Esophagus mucosa (tissue), 1 donor: ENCODE data around the gene SP4. TPM values are rescaled to one million over a fixed set of nuclear protein-coding genes. Genes with fewer than 3 reads are reported as not detected.
"Not testable (repeated sequence)": the region's sequence is repeated elsewhere in the genome, so short reads cannot be mapped to it uniquely, and the experiment has no call there.

ENCODE experiments used
- ATAC-seq: fragments of 200-7000 bp; cut with Tn5 transposase; one replicate; pipeline ENCODE4 v1.9.1; 2020
- total RNA-seq: library from RNA; stranded (reverse); gene quantifications from one replicate; pipeline ENCODE4 v1.2.4, GENCODE V29; 2023
- donor health status: DM: yes; HTN: yes; CAD: no.

Gene SP4
- total RNA-seq, 1 donor from 2014 or later, result 2.6 TPM

- ATAC-seq, result not testable (repeated sequence)
These were observed 104.6 kb downstream of the SP4 start for GRCh38 chr7:21532485-21532884.

GRCh38 chr7:21533646-21534045 lies 105.8 kb downstream of the SP4 start:
- not testable (repeated sequence) for ATAC-seq

GRCh38 chr7:21536445-21537118 lies 108.7 kb downstream of the SP4 start:
- ATAC-seq, result not testable (repeated sequence)

DNA sequence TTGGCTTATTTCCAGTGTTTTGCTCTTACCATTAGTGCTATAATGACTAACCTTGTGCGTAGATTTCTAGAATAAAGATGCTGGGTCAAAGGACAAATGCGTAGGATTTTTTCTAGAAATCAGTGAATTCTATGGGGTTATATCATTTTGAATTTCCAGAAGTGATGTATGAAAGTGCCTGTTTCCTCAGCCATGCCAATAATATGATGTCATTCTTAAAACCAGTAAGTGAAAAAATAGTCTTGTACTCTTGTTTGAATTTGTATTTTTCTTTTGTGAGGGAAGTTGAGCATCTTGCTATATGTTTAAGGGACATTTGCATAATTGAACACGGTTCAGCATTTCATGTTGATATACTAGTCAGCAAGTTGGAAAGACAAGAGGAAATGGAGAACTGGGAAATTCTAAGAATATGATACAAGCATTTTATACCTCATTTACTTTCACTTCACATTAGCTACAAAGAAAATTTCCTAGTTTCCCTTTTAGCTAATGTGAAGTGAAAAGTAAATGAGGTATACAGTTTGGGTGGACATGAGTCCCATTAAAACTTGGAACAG lies 111.1 kb downstream of the SP4 start:
- no peak for ATAC-seq

DNA sequence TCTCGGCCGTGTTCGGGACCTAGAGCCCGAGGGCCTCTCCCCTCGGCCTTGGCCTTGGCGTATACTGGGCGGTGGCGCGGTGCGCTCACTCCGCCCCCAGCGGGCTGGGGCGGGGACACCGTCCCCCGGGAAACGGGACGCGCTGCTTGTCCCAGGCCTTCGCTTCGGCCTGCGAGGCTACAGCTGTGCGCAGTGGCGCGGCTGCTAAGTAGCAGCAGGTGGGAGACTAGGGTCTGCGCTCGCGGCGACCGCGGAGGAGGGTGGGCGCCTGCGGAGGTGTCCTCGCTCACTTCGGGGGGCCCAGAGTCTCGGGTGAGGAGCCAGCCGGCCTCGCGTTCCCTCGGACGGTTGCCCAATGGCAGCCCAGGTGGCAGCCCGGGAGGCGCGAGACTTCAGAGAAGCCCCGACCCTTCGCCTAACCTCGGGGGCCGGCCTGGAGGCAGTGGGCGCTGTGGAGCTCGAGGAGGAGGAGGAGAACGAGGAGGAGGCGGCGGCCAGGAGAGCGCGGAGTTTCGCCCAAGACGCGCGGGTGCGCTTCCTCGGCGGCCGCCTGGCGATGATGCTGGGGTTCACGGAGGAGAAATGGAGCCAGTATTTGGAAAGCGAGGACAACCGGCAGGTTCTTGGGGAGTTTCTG lies 115.1 kb downstream of the SP4 start, which contains the start of gene DNAH11:
Gene DNAH11, plus strand, starts transcription at position 149 of the 637 bp plus-strand sequence. Its CDS starts 207 bp downstream, at position 356.
- ATAC-seq, result peak; percentile 75

GRCh38 chr7:21543528-21544302 lies 115.8 kb downstream of the SP4 start:
- ATAC-seq, result peak; percentile 26

- ATAC-seq, result no peak
These were observed 116.4 kb downstream of the SP4 start for GRCh38 chr7:21544303-21544656.

DNA sequence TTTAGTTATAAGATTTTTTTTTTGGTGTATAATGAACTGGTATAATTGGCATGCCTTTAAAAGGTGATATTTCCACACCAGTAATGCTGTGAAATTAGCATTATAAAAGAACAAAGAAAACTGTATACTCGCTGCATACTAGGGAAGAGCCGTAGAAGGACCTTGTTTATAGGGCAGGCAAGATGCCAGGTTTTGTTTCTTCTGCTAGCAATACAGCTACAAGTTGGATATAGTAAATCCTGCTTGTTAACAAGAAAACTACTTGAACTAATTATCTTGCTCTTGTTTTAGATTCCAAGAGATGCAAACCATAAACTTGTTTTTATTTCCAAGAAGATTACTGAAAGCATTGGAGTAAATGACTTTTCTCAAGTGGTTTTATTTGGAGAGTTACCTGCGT lies 116.8 kb downstream of the SP4 start:
- no peak for ATAC-seq

DNA sequence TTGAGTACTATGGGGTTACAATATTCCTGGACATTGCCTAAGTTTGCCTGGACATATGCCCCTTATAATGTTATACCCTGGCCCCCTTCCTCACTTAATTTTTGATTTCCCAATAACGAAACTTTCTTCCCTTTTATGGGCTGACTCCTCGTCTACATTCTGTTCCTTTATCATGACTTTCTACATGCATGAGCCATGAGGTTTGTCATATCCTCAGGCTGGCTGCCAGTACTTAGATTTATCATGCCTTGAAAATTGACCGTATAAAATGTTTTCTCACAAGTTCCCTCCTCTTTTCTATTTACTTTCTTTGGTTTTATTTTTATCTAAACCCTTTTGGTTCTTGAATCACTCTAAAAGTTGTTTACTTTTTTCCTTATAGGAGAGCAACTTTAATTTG lies 119.6 kb downstream of the SP4 start:
- no peak for ATAC-seq

DNA sequence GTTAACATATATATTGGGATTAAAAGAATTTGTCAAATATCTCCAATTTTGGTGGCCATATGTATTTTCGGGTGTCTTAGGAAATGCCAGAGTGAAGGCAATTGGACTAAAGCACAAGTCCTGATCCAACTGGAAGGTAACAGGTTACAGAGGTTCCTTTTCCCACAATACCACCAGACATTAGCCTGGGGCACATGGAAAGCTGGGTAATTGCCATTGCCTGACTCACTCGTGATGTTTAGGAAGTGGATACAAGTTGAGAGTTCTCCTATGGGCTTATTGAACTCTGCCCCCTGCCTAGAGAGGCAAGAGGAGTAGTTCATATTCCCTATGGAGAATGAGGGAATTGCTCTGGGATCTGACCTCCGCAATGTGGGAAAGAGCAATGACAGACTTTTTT lies 120.6 kb downstream of the SP4 start:
- no peak for ATAC-seq

DNA sequence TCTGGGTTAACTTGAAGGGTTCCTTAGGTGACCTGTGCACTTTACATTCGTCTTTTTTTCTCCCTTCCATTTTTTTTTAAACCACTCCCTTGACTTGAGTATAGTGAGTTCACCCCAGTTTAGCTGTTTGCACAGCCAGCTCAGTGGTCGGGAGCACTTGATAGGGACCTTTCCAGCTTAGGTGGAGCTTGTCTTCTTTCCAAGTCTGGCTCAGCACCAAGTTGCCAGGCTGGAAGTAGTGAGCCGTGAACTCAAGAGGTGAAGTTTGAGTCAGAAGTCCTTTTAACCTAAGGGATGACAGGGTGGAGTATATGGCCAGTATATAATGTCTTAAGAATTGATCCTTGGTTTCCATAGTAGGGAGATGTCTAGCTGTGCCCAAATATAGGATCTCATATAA lies 122.2 kb downstream of the SP4 start:
- ATAC-seq, result no peak

- peak; percentile 81 for ATAC-seq
These were observed 123.1 kb downstream of the SP4 start for GRCh38 chr7:21550821-21551531.

GRCh38 chr7:21562385-21562784 lies 134.5 kb downstream of the SP4 start:
- no peak for ATAC-seq

Other genes starting within 250 kb of the SP4 start
- 1.1 TPM for gene DNAH11, start 115.0 kb downstream of the SP4 start, total RNA-seq